CD14-positive monocyte (primary cell): ENCODE data around the gene SLC35B4. TPM values are rescaled to one million over a fixed set of nuclear protein-coding genes. Genes with fewer than 3 reads are reported as not detected.

Source experiments
- DNase-seq, 3 donors: peaks; one replicate each; pipeline ENCODE4 v3.0.0-alpha.2; 2011 to 2022
- H2AFZ ChIP-seq: 2 replicates; pipeline ENCODE4 v1.6.0; 2012; ENCODE audit warnings: mild to moderate bottlenecking, low read depth, low read length, inconsistent platforms; ENCODE audit not compliant: insufficient read depth, poor library complexity, severe bottlenecking
- H3K27ac ChIP-seq, 2 donors: 1 replicate in 1 of 2; 2 replicates in 1 of 2; pipeline ENCODE4 v1.5.1; 2012 to 2013; ENCODE audit warnings: low read length in 2 of 2, control low read depth in 1 of 2, inconsistent platforms in 1 of 2, low read depth in 1 of 2, mild to moderate bottlenecking in 1 of 2
- H3K27me3 ChIP-seq, 2 donors: one replicate each; pipeline versions ENCODE4 v1.6.0 to v1.6.1; 2011 to 2013; ENCODE audit warnings: low read length in 2 of 2; ENCODE audit not compliant: control insufficient read depth in 2 of 2, insufficient read depth in 2 of 2
- H3K36me3 ChIP-seq, 2 donors: replicated peaks in 1 of 2; 1 replicate in 1 of 2; 2 replicates in 1 of 2; pipeline versions ENCODE4 v1.5.1 to v1.6.1; 2012 to 2013; ENCODE audit warnings: low read length in 2 of 2, control low read depth in 1 of 2, inconsistent platforms in 1 of 2, mild to moderate bottlenecking in 1 of 2; ENCODE audit not compliant: insufficient read depth in 2 of 2, control insufficient read depth in 1 of 2
- H3K4me1 ChIP-seq, 2 donors: 1 replicate in 1 of 2; 2 replicates in 1 of 2; pipeline versions ENCODE4 v1.5.1 to v1.6.1; 2012 to 2013; ENCODE audit warnings: low read length in 2 of 2, control low read depth in 1 of 2, inconsistent platforms in 1 of 2, mild to moderate bottlenecking in 1 of 2, moderate library complexity in 1 of 2; ENCODE audit not compliant: insufficient read depth in 2 of 2, control insufficient read depth in 1 of 2
- H3K4me2 ChIP-seq: replicated peaks from 2 replicates; pipeline ENCODE3; 2012; ENCODE audit warnings: low read length, moderate library complexity, mild to moderate bottlenecking; ENCODE audit not compliant: poor library complexity, severe bottlenecking; ENCODE audit errors: extremely low read depth
- H3K4me3 ChIP-seq, 3 experiments: fragments of 200-600 bp in 1 of 3; sonication (generic) in 1 of 3; replicated peaks in 1 of 3; 1 replicate in 2 of 3; 2 replicates in 1 of 3; pipeline ENCODE4 v1.5.1; 2011 to 2013; ENCODE audit warnings: low read length in 3 of 3, mild to moderate bottlenecking in 3 of 3, control low read depth in 2 of 3, low read depth in 2 of 3, inconsistent platforms in 1 of 3, moderate library complexity in 1 of 3
- H3K79me2 ChIP-seq: 2 replicates; pipeline ENCODE4 v1.6.0; 2012; ENCODE audit warnings: mild to moderate bottlenecking, control low read depth, inconsistent platforms, low read length, moderate library complexity; ENCODE audit not compliant: insufficient read depth
- H3K9ac ChIP-seq: 2 replicates; pipeline ENCODE4 v1.6.0; 2017; ENCODE audit warnings: low read length, mild to moderate bottlenecking; ENCODE audit not compliant: insufficient read depth, poor library complexity, severe bottlenecking
- H3K9me3 ChIP-seq, 2 donors: replicated peaks in 1 of 2; 1 replicate in 1 of 2; 2 replicates in 1 of 2; pipeline versions ENCODE4 v1.5.1 to v1.6.1; 2012 to 2013; ENCODE audit warnings: low read length in 2 of 2, control low read depth in 1 of 2; ENCODE audit not compliant: control insufficient read depth in 1 of 2, insufficient read depth in 1 of 2
- H4K20me1 ChIP-seq: 2 replicates; pipeline ENCODE4 v1.6.0; 2012; ENCODE audit warnings: mild to moderate bottlenecking, low read length, control low read depth, moderate library complexity; ENCODE audit not compliant: insufficient read depth
- H3K27ac Mint-ChIP-seq, 7 donors: one replicate each; pipeline ENCODE4 v1.8.0; 2020; ENCODE audit warnings: mild to moderate bottlenecking in 7 of 7, mixed read lengths in 7 of 7, moderate library complexity in 6 of 7, inconsistent platforms in 2 of 7
- H3K27me3 Mint-ChIP-seq, 3 donors: one replicate each; pipeline ENCODE4 v1.8.0; 2021 to 2022; ENCODE audit warnings: low read depth in 3 of 3, mild to moderate bottlenecking in 3 of 3, mixed read lengths in 3 of 3, moderate library complexity in 3 of 3, inconsistent platforms in 1 of 3
- H3K36me3 Mint-ChIP-seq, 2 donors: one replicate each; pipeline ENCODE4 v1.8.0; 2020; ENCODE audit warnings: mixed read lengths in 2 of 2, inconsistent platforms in 1 of 2, mild to moderate bottlenecking in 1 of 2
- H3K4me1 Mint-ChIP-seq: one replicate; pipeline ENCODE4 v1.8.0; 2020; ENCODE audit warnings: mild to moderate bottlenecking, mixed read lengths
- H3K4me3 Mint-ChIP-seq, 2 donors: one replicate each; pipeline ENCODE4 v1.8.0; 2020; ENCODE audit warnings: mild to moderate bottlenecking in 2 of 2, mixed read lengths in 2 of 2, moderate library complexity in 1 of 2
- H3K9me3 Mint-ChIP-seq, 7 donors: one replicate each; pipeline ENCODE4 v1.8.0; 2020 to 2022; ENCODE audit warnings: mixed read lengths in 7 of 7, mild to moderate bottlenecking in 6 of 7, moderate library complexity in 6 of 7, inconsistent platforms in 2 of 7
- CTCF ChIP-seq: fragments of 200-600 bp; IDR thresholded peaks from one replicate; pipeline ENCODE4 v1.8.0; 2022; ENCODE audit warnings: antibody characterized with exemption, mild to moderate bottlenecking
- WGBS: methylation state at CpG from one replicate; pipeline ENCODE4 v1.1.5; 2013; ENCODE audit warnings: missing lambda C conversion rate; ENCODE audit not compliant: insufficient coverage; 5-methylcytosine and 5-hydroxymethylcytosine counted together
- intact Hi-C, 2 donors: fragments of 100-400 bp; cut with micrococcal nuclease; formaldehyde crosslinking; loops; one replicate each; pipeline versions ENCODE4 v1.15.0 to v1.15.1; 2023
- polyA plus RNA-seq, 3 donors: library from polyadenylated mRNA; depleted of rRNA in 1 of 3; unstranded in 2 of 3; stranded (reverse) in 1 of 3; fragments of 300-500 nt in 2 of 3; fragments of >200 nt in 1 of 3; fragmentation: Illumina TruSeq in 2 of 3; gene quantifications; 1 replicate in 2 of 3; 2 replicates in 1 of 3; pipeline ENCODE4 v1.2.3, GENCODE V29; 2012 to 2021

SLC35B4 gene
- polyA plus RNA-seq, 3 donors: 9.4 to 21.1 (median 12.7) TPM

DNA sequence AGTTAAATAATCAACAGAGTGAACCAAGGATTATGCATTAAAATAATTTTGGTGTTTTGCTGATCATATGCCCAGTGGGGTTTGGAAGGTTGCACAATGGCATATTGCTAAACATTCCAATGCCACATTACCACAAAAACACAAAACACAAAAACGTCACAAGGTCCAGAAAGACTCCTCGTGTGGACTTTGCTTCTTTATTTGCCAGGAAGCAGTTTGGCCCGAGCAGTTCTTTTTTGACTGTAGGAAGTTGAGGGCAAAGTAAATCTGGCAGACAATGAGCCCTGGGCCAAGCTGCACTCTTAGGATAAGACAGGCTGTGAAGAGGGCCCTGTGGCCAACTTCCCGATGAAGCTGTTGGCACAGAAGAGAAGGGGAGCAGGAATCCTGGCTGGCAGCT, 39.2 kb upstream of the SLC35B4 start:
- H3K27ac ChIP-seq: peak overlapping the region; percentile 18 to 47
- intact Hi-C loops: no loop called here
- Mint-ChIP-seq H3K27me3 (peaks cover 0 to 2% (median 0%) of the 10 kb centered on the region in 3 donors), H3K27ac (peak overlapping the region; percentile 65 to 92 (median 85)), H3K4me1 (peaks cover 14% of the 10 kb centered on the region), H3K36me3 (no peaks in the 10 kb centered on the region), H3K4me3 (peak overlapping the region in 1 of 2 donors; percentile 61), H3K9me3 (no peaks in the 10 kb centered on the region)
- H3K4me1 ChIP-seq: peaks cover 13 to 16% of the 10 kb centered on the region in 2 donors
- H3K79me2 ChIP-seq: no peaks in the 10 kb centered on the region
- H3K4me3 ChIP-seq: no peak overlapping the region
- no peaks in the 10 kb centered on the region for H3K27me3 ChIP-seq
- no peaks in the 10 kb centered on the region for H3K9me3 ChIP-seq
- TF ChIP-seq CTCF: no peak
- peak; percentile 18 to 40 (median 25) for DNase-seq
- no peaks in the 10 kb centered on the region for H4K20me1 ChIP-seq
- H2AFZ ChIP-seq: peak overlapping the region; percentile 69
- 0% methylated on average over 2 of the region's 4 CpGs for WGBS
- H3K36me3 ChIP-seq: no peaks in the 10 kb centered on the region
- H3K9ac ChIP-seq: peak overlapping the region; percentile 5
- H3K4me2 ChIP-seq: peak overlapping the region; percentile 42

DNA sequence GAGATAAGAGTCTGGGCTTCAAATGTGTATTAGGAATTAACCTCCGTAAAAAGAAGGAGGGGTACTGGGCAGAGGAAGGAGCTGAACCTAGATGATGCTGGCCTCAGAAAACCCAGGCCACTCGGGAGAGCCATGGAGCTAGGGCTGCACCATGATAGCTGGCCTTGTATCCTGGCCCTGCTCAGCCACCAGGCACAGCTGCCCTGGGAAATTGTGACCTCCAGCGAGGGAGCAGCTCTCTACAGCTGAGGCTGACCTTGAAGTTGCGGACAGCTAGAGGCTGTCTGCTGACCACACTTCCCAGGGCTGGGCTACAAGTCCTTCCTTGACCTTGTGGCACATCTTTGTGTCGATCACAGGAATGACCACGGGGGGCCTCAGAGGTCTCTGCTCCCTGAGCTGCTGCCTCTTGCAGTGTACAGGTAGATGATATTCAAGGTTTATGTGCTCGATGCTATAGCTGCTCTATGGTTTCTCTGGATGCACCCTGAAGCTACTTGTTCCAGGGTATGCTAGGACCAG, 38.3 kb upstream of the SLC35B4 start:
- WGBS: 87% methylated on average over 6 of the region's 7 CpGs
- no peaks in the 10 kb centered on the region for H3K36me3 Mint-ChIP-seq

More for the DNA sequence above, 38.3 kb upstream of the SLC35B4 start:
- Histone ChIP-seq H3K4me1 (peaks cover 13 to 16% of the 10 kb centered on the region in 2 donors), H3K79me2 (no peaks in the 10 kb centered on the region), H3K4me2 (no peak overlapping the region), H2AFZ (no peak overlapping the region), H3K9me3 (no peaks in the 10 kb centered on the region), H3K36me3 (no peaks in the 10 kb centered on the region), H3K27me3 (no peaks in the 10 kb centered on the region), H3K4me3 (no peak overlapping the region), H3K27ac (no peak overlapping the region), H4K20me1 (no peaks in the 10 kb centered on the region), H3K9ac (no peak overlapping the region)
- peaks cover 0 to 2% (median 0%) of the 10 kb centered on the region in 3 donors for H3K27me3 Mint-ChIP-seq
- intact Hi-C loops: no loop called here
- H3K9me3 Mint-ChIP-seq: no peaks in the 10 kb centered on the region
- peaks cover 14% of the 10 kb centered on the region for H3K4me1 Mint-ChIP-seq
- no peak overlapping the region for H3K4me3 Mint-ChIP-seq
- H3K27ac Mint-ChIP-seq: peak overlapping the region in 2 of 7 donors; percentile 37 to 46
- TF ChIP-seq CTCF: no peak
- no peak for DNase-seq
